A673 (cell line): ENCODE measurements around the gene EEF1A2. TPM values are rescaled to one million over a fixed set of nuclear protein-coding genes. Genes with fewer than 3 reads are reported as not detected.

Experiments
- BruUV-seq: library from RNA; stranded (reverse); fragments of 400-500 nt; replicated peaks from 2 replicates; lab custom pipeline; 2021; lab: Mats Ljungman, UMichigan
- CTCF ChIA-PET: fragments of 300-600 bp; sonication (Branson Sonifier 250); formaldehyde crosslinking; loops from one replicate; lab custom pipeline; 2022; ENCODE audit warnings: antibody characterized with exemption; lab: Charles Lee
- POLR2A ChIA-PET: fragments of 300-600 bp; sonication (Branson Sonifier 250); formaldehyde crosslinking; loops from one replicate; lab custom pipeline; 2022; ENCODE audit warnings: antibody characterized with exemption; ENCODE audit not compliant: low non-redundant PET; lab: Charles Lee
- DNase-seq: peaks from one replicate; pipeline ENCODE4 v3.0.0-alpha.2; 2015; ENCODE audit warnings: low spot score
- H3K27ac ChIP-seq: fragments of 200-600 bp; sonication (generic); 2 replicates; pipeline ENCODE4 v1.5.1; 2016; ENCODE audit warnings: mixed run types, low read depth, mild to moderate bottlenecking, mixed read lengths, antibody characterized with exemption, low read length; ENCODE audit not compliant: poor library complexity, severe bottlenecking
- H3K27me3 ChIP-seq: fragments of 200-600 bp; sonication (generic); replicated peaks from 2 replicates; pipeline ENCODE4 v1.6.1; 2017; ENCODE audit warnings: mixed run types, low read depth, mild to moderate bottlenecking, mixed read lengths, antibody characterized with exemption, low read length; ENCODE audit not compliant: insufficient read depth, poor library complexity
- H3K36me3 ChIP-seq: fragments of 200-600 bp; sonication (generic); 2 replicates; pipeline ENCODE4 v1.6.1; 2016; ENCODE audit warnings: mixed run types, mild to moderate bottlenecking, mixed read lengths, antibody characterized with exemption, low read length; ENCODE audit not compliant: insufficient read depth, poor library complexity, severe bottlenecking
- H3K4me1 ChIP-seq: fragments of 200-600 bp; sonication (generic); 2 replicates; pipeline ENCODE4 v1.6.1; 2017; ENCODE audit warnings: mixed run types, mild to moderate bottlenecking, mixed read lengths, antibody characterized with exemption, low read length; ENCODE audit not compliant: insufficient read depth, poor library complexity, severe bottlenecking
- H3K4me3 ChIP-seq: fragments of 200-600 bp; sonication (generic); 2 replicates; pipeline ENCODE4 v1.5.1; 2016; ENCODE audit warnings: low read depth, mixed run types, mild to moderate bottlenecking, mixed read lengths, low read length; ENCODE audit not compliant: poor library complexity, severe bottlenecking
- H3K9me3 ChIP-seq: fragments of 200-600 bp; sonication (generic); 2 replicates; pipeline ENCODE4 v1.6.1; 2016; ENCODE audit warnings: mixed run types, low read depth, mild to moderate bottlenecking, mixed read lengths, antibody characterized with exemption, low read length; ENCODE audit not compliant: poor library complexity, severe bottlenecking
- CTCF ChIP-seq: fragments of 300-800, 200-600 bp; sonication (generic); conservative IDR thresholded peaks from 2 replicates; pipeline ENCODE4 v1.5.1; 2017; ENCODE audit warnings: low read depth, mild to moderate bottlenecking, antibody characterized with exemption, low read length, moderate library complexity, mixed read lengths
- EZH2 ChIP-seq: fragments of 200-600 bp; sonication (generic); IDR thresholded peaks from 2 replicates; pipeline ENCODE4 v1.6.1; 2017; ENCODE audit warnings: borderline replicate concordance, low read depth, mild to moderate bottlenecking, mixed read lengths, antibody characterized with exemption, low read length; ENCODE audit not compliant: poor library complexity, severe bottlenecking
- intact Hi-C: fragments of 100-400 bp; cut with micrococcal nuclease; formaldehyde crosslinking; loops from one replicate; pipeline ENCODE4 v1.10.0; 2022; ENCODE audit not compliant: unreplicated experiment
- total RNA-seq: library from RNA; stranded (reverse); gene quantifications from 2 replicates; pipeline ENCODE4 v1.2.3, GENCODE V29; 2021

The EEF1A2 gene
- total RNA-seq, 1 experiment from 2014 or later: 7.5 TPM

GRCh38 chr20:63507083-63507743 lies 8.3 kb upstream of the EEF1A2 start:
- no peak for DNase-seq
- BruUV-seq: no TSS peak

DNA sequence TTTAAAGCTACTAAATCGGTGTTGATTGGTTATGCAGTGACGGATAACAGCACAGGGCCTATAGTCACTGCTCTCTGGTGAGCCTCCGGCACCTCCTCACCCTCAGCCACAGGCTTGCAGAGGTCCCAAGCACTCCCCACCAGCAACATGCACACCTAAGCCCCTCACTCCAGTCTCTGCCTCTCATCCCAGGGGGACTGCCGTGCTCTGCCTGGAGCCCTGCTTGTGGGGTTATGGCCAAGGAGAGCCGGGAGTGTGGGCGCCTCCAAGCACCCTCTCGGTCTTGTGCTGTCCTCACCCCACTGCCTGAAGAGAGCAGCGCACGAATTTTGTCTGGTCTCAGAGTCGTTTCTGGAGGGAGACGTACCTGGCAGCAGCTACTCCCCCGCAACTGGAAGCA lies 6.8 kb upstream of the EEF1A2 start:
- TF ChIP-seq EZH2: no peak
- no peak for TF ChIP-seq CTCF
- no peaks in the 10 kb centered on the region for H3K36me3 ChIP-seq
- H3K27me3 ChIP-seq: no peaks in the 10 kb centered on the region
- POLR2A ChIA-PET: no interaction called here
- no peak overlapping the region for H3K27ac ChIP-seq
- H3K4me1 ChIP-seq: peaks cover 8% of the 10 kb centered on the region
- no TSS peak for BruUV-seq
- DNase-seq: no peak
- H3K9me3 ChIP-seq: no peaks in the 10 kb centered on the region
- no peak overlapping the region for H3K4me3 ChIP-seq
- intact Hi-C loops: no loop called here
- CTCF ChIA-PET: no interaction called here

More at GRCh38 chr20:63507083-63507743, 8.3 kb upstream of the EEF1A2 start:
- ChIA-PET POLR2A (interaction anchor here (0.7 kb wide), 1 partner anchor 17 kb away, joined by 4 read pairs; no protein-coding TSS in a partner anchor), CTCF (interaction anchor here (0.7 kb wide), 1 partner anchor 404 kb away, joined by 11 read pairs; no protein-coding TSS in a partner anchor)
- TF ChIP-seq EZH2 (no peak), CTCF (no peak)
- no peaks in the 10 kb centered on the region for H3K36me3 ChIP-seq
- H3K27me3 ChIP-seq: no peaks in the 10 kb centered on the region
- intact Hi-C loops: no loop called here
- H3K4me1 ChIP-seq: peaks cover 1% of the 10 kb centered on the region
- H3K4me3 ChIP-seq: no peak overlapping the region
- no peaks in the 10 kb centered on the region for H3K9me3 ChIP-seq
- H3K27ac ChIP-seq: no peak overlapping the region

- no peak for TF ChIP-seq EZH2
- TF ChIP-seq CTCF: no peak
- H3K4me1 ChIP-seq: peaks cover 8% of the 10 kb centered on the region
- H3K27ac ChIP-seq: no peak overlapping the region
- CTCF ChIA-PET: no interaction called here
- no peak for DNase-seq
- intact Hi-C loops: no loop called here
- POLR2A ChIA-PET: no interaction called here
- no peak overlapping the region for H3K4me3 ChIP-seq
- BruUV-seq: no TSS peak
- H3K9me3 ChIP-seq: no peaks in the 10 kb centered on the region
- no peaks in the 10 kb centered on the region for H3K36me3 ChIP-seq
- no peaks in the 10 kb centered on the region for H3K27me3 ChIP-seq
Measured at GRCh38 chr20:63505281-63505680, 6.4 kb upstream of the EEF1A2 start.
